ENCODE measurements around the gene TK2. TPM values are rescaled to one million over a fixed set of nuclear protein-coding genes. Genes with fewer than 3 reads are reported as not detected.
A peak's percentile ranks its signal among the peaks of the same experiment; 100 is the strongest.
"Not testable (repeated sequence)": the region's sequence is repeated elsewhere in the genome, so short reads cannot be mapped to it uniquely, and the experiment has no call there.

TK2 gene
- total RNA-seq, 1 experiment from 2014 or later: 40.6 TPM

DNA sequence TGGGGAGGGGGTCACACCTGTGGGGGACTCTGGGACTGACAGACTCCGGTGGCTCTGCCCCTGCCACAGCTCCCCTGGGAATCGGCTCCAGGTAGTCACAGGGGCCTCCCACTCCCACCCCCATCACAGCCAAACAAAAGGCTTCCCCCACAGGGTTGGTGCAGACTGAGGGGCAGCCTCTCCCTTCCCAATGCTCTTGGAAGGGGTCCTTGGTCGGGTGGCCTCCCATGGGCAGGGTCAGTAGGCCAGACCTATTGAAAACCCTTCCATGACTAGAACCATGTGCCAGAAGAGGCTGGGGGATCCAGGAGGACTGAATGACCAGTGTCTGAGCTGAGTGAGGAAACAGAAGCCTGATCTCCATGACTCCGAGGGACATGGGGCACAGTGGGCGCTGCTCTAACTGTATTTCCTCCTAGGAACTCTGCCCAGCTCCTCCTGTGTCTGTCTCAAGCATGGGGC lies 28.6 kb downstream of the TK2 start:
- DNase-seq (ENCODE audit: low read depth): no peak

DNA sequence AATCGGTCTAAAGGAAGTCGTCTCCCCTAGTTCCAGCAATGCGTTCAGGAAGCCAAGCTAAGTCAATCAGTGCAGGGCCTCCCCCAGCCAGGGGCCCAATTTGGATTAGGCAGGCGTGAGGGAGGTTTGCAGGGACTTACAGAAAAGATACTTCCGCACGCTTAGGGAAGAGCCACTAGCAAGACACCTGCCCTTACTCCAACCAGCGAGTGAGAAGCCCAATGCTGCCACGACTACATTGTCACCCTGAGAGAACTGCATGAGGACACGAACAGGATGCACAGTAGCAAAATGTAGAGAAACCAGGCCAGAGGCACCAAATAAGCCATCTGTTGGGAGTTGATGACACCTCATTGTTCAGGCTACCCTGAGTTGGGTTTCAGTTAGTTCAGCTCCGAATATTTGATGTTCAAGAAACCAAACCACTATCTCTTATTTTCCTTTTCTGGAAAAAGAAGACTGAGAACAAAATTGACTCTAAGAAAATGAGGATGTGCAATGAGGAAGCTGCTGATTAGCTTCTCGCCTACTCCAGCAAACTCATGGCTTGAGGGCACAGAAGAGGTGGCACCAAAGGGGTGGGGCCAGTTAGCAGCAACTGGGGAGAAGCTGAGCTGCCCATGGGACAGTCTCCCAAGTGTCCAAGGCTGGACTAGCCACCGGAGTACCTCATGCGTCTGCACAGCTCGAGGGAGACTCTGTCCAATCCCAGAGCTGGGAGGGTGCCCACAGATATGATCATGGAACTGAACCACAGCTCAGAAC lies 29.3 kb downstream of the TK2 start:
- no peak for DNase-seq (ENCODE audit: low read depth)

DNA sequence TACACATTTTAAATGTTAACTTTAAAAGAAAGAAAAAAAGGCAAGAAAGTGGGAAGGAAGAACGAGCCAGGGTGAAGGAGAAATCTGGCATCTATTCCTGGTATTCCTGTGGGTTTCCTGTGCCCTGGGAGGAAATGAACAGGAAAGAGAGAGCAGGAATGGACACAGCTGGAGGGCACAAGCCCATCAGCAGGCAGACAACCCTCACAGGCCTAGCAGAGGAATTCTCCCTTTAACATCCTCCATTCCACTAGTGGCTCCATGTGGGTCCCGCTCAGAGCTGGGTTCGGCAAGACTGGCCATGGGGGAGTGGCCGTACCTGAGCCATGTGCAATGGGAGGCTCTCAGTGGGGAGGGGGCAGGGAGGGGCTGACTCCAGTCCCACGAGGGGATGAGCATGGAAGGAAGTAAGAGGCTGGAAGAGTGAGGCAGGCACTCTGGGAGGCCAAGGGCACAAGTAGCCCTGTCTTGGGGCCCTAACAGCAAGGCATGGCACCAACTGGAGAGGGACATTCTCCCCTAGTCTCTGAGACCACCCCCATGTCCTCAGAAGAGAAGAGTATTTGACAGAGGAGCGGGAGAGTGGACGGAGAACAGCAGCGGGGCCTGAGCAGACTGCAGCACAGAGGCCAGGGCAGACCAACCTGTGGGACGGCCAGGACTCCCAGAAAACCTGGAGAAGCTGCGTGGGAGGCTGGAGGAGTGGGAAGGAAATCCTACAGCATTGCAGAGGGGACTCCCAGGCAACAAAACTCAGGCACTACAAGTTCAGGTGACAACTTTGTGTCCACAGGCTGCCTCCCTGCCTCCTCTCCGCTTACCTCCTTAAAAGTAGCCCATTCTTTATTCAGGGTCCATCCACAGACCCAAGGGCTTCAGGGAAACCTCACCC lies 30.2 kb downstream of the TK2 start:
- DNase-seq (ENCODE audit: low read depth): no peak

DNA sequence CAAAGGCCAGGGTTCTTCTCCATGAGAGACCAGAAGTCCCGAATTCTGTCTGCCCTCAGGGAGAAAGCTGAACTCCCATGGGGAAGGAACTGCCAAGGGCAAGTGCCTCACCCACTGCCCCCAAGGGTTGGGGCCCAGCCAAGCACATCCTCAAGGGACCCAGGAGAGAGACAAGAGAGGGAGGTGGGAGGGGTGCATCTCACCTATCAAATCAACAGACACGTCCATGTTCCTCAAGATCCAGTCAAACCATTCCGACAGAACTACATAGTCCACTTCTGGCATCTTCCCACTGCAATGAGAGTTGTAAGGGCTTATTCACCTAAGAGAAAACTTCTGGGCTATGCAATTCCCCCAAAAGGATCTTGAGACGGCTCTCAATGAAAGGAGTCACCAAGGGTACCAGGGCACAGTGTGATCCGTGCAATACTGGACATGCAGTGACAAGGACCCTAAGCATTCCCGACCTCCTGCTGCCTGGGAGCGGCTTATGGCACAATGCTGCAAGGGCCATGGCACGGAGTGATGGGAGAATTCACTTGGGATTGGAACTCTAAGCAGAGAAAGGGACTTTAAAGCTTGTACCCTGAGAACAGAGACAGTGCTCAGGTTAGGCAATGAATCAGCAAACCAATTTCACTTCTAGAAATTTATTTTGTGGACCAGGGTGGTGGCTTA lies 32.2 kb downstream of the TK2 start:
- no peak for DNase-seq (ENCODE audit: low read depth)

DNA sequence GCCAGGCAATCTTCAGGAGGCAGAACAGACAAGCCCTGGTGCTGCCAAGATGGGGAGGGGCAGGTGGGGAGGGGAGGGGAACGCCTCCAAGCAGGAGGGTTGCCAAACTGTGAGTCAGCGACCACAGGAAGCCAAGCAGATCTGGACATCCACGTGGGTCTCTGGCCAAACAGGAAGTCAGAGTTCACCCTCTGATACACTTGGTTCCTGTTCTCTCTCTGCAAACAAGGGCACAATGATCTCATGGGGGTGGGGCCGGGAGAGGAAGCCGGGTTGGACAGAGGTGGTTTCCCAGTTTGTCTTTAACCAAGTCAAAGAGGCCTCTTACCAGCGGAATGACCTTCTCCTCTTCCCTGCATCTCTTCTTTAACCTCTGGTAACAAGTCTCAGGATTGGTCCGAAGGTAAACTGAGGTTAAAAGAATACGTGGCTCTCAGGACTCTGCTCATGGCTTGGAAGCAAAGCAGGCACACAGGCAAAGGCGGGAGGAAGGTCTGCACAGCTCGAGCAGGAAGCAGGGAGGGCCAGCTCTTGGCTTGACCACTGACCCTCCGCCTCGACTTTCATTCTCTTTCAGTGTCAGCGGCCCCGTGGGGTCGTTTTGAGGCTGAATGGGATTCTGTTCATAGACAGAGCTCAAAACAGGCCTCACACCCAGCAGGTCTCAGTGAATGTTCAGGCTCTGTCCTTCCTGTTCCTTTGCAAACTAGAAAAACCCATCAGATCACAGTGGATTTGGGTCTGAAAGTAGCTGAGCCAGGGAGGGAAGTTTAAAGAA lies 32.9 kb downstream of the TK2 start:
- DNase-seq (ENCODE audit: low read depth): peak; percentile 99

DNA sequence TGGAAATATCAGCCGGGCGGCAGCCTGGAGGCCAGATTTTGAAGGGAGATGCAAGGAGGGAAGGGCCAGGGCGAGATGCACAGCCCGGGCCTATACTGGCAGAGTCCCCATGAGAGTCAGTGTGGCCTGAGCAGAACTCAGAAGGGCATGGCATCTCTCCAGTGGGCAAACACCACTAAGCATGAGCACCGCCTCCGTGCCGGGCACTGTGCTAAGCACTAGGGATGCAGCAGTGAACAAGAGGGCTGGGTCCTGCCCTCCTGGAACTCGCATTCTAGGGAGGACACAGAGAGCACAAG lies 33.5 kb downstream of the TK2 start:
- DNase-seq (ENCODE audit: low read depth): no peak

DNA sequence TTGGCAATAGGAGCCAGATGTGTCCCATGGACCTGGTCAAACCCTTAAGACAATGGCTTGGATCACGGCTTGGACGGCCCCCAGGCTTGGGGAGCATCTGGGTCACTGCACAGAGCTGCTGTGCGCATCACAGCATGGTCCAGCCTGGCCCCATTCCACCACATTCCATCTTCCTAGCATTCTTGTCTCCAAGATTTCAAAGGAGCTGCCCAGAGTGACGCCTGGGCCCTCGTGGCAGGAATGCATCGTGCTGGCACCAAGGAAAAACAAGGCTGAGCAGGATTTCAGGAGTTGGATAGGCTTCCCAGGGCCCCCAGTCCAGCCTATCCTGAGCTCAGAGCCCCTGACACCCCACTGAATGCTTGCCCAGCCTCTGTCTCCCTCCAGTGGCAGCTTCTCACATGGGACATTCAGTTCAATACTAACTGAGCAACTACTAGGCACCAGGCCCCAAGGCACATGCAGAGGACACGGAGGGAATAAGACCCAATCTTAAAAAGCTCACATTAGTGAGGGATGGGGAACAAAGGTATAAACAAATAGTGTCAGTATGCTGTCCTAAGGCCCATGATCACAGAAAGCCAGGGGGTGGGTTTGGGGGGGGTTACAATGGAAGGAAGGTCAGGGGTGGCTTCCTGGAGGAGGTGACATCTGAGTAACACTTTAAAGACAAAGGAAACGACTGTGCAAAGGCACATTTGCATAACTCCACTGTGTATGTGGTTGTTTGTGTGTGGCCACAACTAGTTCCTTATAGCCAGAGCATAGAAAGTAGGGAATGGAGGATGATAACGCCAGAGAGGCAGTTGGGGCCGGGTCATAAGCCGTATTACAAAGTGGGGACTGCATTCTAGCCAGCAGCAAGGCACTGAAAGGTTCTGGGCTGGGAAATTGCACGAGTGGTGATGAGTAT lies 34.1 kb downstream of the TK2 start:
- peak; percentile 65 for DNase-seq (ENCODE audit: low read depth)

DNA sequence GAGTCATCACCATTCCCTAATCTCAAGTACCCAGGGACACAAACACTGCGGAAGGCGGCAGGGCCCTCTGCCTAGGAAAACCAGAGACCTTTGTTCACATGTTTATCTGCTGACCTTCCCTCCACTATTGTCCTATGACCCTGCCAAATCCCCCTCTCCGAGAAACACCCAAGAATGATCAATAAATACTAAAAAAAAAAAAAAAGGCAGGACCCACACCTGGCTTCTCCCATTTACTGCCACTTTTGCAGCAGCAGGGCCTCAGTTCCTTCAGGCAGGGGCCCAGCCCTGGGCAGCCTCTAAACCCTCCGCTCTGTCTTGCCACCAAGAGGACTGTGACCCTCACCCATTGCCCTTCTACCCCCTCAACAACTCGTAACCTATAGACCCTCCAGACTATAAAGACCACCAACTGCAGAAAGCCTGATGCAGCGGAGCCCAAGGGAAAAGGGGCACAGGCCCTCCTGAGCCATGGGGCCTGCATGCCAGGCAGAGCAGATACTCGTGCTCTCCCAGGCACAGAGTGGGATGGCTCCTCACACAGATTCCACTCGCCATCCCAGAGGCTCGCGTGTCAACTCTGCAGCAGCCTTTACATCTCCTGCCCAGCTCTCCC lies 34.8 kb downstream of the TK2 start:
- not testable (repeated sequence) for DNase-seq (ENCODE audit: low read depth)

DNA sequence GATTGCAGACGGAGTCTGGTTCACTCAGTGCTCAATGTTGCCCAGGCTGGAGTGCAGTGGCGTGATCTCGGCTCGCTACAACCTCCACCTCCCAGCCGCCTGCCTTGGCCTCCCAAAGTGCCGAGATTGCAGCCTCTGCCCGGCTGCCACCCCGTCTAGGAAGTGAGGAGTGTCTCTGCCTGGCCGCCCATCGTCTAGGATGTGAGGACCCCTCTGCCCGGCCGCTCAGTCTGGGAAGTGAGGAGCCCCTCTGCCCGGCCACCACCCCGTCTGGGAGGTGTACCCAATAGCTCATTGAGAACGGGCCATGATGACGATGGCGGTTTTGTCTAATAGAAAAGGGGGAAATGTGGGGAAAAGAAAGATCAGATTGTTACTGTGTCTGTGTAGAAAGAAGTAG lies 35.5 kb downstream of the TK2 start:
- DNase-seq (ENCODE audit: low read depth): not testable (repeated sequence)

DNA sequence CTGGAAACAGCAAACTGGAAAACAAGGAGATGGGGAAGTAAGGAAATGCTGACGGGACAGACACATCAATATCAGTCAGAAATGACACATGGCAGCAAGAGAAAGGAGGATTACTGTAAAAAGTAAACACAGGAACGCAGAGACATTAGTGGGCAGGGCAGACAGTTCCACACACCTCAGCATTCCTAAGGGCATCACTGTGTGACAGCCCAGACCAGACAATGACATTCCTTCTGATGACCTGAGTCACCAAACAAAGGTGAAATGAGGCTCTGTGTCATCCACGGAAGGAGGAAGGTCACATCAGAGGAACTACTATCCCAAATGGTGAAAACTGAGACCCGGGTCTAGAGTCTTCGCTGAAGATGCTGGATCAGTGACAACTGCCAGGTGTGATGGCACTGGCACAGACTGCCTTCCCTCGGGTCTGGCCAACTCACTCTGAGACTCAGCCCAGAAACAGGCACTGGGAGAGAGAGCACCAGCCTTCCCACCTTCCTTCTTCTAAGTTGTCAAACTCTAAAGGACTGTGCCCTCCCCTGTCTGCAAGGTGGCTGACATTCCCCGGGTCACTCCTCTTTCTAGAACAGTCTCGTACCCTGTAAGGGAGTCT lies 36.7 kb downstream of the TK2 start:
- no peak for DNase-seq (ENCODE audit: low read depth)

DNA sequence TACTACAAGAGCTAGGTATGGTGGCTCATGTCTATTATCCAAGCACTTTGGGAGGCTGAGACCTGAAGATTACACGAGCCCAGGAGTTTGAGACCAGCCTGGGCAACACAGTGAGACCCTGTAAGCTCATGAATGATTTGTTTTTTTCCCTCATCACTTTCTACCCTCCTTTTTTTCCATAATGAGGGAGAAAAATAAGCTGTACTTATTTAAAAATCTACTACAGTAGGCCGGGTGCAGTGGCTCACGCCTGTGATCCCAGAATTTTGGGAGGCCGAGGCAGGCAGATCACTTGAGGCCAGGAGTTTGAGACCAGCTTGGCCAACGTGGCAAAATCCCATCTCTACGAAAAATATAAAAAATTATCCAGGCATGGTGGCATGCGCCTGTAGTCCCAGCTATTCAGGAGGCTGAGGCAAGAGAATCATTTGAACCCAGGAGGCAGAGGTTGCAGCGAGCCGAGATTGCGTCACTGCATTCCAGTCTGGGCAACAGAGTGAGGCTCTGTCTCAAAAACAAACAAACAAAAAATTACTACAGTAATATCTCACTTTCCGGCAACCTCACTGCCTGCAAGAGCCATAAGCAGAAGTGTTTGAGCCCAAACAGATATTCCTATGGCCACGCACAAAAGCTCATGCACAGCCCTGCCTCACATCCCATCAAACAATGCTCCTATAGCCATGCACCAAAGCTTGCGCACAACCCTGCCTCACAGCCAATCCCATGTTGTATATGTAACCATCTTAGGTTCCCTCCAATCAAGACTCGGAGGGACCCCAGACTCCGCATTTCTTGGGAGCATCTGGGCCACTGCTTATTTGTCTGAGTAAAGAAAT lies 37.4 kb downstream of the TK2 start:
- DNase-seq (ENCODE audit: low read depth): peak; percentile 47

DNA sequence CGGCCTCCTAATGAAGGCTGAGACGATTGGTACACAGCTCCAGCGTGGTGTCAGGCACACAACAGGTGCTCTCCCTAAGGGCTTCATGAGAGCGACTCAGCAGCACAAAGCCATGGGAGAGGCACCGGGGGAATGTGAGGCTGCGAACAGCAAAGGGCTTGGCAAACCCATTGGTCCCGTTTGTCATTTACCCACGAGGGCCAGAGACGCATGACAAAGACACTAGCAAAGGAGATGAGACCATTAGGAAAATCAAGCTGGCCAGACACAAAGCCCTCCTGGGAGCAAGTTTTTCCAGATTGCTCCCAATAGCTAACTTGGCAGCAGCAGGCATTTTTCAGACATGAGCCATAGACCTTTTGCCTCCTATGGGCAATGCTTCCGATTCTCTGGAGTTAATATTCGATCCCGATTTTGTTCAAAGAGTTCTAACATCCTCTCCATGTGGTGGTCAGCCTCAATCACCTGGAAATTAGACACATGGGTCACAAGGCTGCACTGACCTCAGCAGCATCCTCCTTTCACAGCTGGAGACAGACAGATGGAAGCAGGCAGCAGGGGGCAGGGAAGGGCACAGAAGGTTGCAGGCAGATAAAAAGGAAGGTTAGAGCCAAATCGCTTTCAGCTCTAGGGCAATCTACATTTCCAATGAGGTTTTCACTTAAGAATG lies 38.2 kb downstream of the TK2 start:
- peak; percentile 75 for DNase-seq (ENCODE audit: low read depth)

DNA sequence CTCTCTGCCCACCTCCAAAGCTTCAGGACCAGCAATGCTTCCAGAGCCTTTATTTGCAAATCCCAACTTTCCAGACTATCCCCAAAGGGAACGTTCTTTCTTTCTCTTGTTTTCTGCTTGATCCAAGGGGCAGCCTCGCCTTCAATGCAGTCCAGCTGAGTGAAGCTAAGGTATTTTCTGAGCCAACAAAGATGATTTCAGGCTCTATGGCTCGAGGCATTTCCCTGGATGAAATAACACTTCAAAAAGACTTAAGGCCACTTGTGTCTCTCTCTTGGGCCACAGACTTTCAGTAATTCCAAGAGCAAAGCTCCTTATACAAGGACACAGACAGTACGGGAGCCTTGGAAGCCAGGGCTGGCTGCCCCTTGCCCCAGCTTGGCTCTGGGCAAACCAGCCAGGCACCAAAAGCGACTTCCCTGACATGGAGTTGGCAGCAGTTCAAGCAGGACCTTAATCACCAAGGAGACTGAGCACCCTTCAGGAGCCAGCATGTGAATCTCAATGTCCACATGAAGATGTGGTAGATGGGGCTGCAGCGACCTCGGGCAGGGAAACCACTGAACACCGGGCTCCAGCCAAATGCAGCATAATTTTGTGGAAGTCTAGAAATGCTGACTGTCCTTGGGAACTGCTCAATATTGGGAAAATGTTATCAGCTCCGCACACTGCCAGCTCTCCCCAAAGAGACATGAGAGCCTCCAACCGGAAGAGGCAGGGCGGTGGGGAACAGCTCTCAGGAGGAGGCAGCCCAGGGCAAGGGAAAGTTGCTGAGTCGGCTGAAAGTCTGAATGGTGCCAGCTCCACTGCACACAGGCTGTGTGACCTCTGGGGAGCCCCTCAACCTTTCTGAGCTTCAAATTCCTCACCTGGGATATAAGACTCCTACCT lies 39.0 kb downstream of the TK2 start:
- no peak for DNase-seq (ENCODE audit: low read depth)

DNA sequence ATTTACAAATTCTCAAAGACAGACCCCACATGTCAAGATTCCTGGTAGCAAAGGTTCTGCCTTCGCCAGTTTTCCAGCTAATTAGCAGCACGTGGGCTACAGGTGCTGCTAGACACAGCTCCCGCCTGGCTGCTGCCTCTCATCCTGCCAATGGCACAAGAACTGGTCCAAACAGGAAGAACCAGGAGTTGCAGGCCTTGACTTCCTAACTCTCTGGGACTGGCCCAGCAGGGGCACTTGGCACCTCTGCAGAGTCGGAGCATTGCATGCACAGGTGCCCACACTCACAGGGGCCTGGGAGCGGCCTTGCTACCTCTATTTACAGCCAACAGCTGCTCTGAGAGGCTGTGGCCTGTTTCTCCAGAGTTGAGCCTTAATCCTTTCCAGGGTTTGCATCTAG lies 39.6 kb downstream of the TK2 start:
- DNase-seq (ENCODE audit: low read depth): no peak

DNA sequence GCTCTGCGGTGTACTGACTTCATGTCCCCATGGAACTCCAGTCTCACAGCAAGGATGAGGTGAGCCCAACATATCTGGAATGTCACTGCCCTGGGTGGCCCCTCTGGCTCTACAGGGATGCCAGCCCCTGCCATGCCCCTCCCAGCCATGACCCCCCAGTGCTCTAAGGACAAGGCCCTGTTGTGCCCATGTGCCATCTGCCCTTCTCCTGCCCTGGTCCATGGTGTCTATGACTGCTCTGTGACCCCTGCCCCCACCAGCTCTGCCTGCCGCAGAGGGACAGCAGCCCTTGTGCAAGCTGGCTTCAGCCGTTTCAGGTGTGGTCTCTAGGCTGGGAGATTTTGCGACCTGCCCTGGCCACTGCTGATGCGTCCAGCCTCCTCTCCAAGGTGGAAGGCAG lies 40.3 kb downstream of the TK2 start:
- DNase-seq (ENCODE audit: low read depth): no peak

DNA sequence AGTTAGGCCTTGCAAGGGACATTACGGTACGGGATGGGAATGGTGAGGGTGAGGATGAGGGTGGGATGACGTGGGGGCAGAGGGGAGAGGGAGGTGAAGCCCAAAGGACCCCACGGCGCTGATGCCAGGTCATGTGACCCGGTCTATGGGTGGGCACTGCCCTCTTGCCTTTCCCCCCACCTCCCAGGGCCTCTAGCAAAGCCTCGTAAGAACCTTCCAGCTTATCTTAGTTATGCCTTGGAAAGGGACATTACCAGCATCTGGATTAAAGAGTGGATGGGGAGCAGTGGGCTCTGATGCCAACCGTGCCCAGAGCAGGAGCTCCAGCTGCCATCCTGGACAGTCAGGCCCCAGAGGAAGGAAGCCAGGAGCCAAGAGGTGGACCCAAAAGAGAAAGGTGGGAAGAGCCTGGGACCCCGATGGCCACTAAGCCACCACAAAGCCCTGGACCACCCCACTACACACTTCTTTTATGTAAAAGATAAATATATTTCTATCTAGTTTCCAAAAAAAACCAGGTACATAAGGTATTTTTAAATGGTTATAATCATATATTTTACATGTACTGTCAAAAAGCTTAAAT lies 40.9 kb downstream of the TK2 start:
- DNase-seq (ENCODE audit: low read depth): no peak

Data from LHCN-M2 (cell line).